NCI-H1048 (cell line): ENCODE results near the gene MAPK13.

ENCODE experiments used
- DNase-seq: peaks from one replicate; lab custom pipeline; 2025; lab: John Stamatoyannopoulos, UW

MAPK13 gene

DNA sequence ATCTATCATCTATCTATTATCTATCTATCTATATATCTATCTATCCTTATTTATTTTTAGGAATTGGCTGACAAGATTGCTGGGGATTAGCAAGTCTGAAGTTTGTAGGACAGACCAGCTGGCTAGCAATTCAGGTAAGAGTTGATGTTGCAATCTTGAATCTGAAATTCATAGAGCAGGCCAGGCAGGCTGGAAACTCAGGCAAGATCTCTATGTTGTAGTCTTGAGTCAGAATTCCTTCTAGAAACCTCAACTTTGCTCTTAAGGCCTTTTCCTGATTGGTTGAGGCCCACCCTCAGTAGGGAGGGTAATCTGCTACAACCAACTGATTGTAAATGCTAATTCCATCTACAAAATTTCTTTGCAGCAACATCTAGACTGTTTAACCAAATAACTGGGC lies 19.2 kb downstream of the MAPK13 start:
- no peak for DNase-seq

DNA sequence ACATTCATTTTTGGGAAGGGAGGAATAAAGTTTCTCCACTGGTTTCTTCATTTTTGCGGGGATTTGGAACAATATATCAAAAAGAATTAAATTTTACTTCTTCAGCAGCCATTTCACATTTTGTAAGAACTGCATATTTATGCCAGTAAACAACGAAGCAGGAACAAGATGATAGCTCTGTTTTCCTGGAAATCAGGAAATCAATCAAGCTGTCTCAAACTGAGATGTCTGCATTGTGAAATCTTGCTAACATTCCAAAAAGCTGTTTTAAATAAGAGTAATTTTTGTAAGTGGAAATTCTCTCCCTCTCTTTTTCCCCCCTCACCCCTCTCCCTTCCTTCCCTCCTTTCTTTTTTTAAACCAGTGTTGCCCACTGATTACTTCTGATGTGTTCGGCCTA lies 20.0 kb downstream of the MAPK13 start:
- DNase-seq: no peak

DNA sequence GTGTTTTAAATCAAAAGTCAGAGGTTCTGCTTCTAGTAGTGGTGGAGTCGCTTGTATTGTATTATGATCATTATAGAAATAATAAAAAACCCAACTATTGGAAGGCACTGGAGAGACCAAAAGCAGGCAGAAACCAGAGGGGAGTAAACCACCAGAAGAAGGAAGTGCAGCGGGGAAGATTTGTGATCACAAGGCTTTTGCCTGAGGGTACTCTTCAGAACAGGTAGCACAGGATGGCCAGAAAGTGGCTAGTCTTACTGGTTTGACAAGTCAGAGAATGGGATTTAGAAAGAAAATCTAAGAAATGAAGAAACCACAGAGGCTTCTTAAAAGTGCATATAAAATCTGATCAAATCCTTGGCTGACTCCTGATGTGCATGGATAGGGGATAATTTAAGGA lies 24.0 kb downstream of the MAPK13 start:
- no peak for DNase-seq

DNA sequence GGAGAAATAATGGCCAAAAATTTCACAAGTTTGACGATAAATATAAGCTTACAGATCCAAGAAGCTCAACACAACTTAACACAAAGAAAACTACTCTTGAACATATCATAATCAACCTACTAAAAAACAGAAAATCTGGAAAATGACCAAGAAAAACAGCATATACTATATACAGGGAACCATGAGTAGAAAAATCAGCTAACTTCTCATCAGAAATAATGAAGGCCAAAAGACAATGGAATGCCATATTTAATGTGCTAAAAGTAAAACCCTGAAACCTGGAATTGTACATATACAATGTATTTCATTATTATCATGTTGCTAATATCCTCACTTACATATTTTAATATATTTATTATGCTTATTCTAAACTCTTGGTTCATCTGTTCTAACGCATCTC lies 25.3 kb downstream of the MAPK13 start:
- DNase-seq: no peak

DNA sequence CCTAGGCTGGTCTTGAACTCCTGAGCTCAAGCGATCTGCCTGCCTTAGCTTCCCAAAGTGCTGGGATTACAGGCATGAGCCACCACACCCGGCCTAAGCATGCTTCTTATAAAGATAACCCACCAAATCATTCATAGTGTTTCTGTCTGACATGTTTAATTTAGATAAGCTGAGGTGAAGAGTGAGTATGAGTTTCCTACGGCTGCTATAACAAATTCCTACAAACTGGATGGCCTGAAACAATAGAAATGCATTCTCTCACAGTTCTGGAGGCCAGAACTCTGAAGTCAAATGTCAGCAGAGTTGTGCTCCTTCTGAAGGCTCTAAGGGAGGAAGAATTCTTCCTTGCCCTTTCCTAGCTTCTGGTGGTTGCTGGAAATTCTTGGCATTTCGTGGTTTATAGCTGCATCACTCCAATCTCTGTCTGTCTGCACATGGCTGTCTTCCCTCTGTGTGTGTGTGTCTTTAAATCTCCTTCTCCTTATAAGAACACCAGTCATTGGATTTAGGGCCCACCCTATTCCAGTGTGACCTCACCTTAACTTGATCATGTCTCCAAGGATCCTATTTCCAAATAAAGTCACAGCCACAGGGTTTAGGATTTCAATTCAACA lies 29.9 kb downstream of the MAPK13 start:
- no peak for DNase-seq

DNA sequence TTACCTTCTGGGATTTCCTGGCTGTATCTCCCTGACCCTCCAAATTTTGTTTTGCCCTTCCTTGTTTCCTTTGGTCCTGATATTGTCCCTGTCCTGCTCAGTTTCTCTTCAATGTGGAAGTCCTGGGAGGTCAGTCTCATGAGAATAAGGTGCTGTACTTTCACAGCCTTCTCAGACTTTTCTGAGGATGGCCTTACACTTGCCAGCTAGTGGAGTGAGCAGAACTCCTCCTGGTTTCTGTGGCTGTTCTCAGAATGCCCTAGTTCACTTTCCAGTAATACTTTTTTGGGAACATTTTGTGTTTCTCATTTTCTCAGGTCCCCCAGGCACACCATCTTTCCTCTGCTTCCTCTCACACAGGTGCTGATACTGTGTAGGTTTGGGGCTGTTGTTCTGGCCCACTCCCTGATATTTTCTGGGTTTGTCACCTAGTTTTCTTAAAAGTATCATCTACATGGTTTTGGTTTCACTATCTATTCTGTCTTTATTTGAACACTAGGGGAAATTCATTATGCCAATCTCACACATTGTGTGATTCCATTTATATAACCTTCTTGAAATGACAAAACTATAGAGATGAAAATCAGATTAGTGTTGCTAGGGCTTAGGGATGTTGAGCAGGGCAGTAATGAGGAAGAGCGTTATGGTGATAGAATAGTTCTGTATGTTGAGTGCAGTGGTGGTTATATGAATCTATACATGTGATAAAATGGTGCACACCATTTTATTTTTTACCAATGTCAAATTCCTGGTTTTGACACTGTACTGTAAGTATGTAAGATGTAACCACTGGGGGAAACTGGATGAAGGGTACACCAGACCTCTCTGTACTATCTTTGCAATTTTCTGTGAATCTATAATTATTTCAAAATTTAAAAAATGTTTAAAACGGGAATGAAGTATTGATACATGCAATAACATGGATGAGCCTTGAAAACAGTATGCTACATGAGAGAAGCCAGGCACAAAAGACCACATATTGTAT lies 39.0 kb downstream of the MAPK13 start:
- DNase-seq: no peak

DNA sequence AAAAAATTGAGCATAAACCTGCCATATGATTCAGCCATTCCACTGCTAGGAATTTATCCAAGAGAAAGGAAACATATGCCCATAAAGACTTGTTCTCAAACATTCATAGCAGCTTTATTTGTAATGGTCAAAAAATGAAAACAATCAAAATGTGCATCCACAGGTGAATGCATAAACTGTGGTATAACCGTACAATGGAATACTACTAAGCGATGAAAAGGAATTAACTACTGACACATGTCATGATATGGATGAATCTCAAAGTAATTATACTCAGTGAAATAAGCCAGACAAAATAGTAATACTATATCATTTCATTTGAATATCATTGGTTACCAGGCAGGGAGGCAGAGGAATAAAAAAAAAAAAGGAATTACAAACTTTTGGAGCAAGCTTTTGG lies 40.4 kb downstream of the MAPK13 start:
- DNase-seq: no peak

DNA sequence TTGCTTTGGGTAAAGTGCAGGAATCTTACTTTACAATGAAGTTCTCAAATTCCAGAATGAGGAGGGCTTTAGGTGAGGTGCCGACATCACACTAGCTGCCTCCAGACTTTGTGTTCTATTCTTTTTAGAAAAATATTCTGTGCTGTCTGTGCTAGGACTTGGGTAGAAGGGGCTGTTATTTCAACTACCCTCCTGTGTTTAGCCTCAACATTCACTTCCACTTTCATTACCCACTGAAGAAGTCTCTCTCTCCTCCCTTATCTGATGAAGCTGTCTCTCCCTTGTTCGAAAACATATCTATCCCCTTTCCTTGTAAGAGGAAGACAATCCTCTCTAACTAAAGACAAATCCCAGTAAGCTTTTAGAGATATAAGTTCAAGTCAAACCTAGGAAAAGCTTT lies 41.3 kb downstream of the MAPK13 start:
- no peak for DNase-seq

DNA sequence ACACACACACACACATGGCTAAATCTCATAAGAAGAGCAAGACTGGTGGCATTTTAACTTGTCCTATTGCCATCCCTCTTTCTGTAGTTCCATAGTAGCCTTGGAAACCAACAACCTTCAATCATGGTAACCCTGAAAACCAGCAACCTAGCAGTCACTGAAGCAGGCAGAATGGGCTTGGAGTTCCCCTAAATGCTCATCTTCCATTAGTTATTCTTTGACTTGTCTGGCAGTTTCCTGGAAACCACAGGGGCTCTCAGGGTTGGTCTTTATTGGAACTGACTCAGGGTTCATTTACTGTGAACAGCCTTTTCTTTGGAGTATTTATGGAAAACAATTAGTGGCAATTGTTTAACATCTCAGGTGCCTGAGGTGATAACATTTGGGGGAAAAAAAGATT lies 46.9 kb downstream of the MAPK13 start:
- no peak for DNase-seq

DNA sequence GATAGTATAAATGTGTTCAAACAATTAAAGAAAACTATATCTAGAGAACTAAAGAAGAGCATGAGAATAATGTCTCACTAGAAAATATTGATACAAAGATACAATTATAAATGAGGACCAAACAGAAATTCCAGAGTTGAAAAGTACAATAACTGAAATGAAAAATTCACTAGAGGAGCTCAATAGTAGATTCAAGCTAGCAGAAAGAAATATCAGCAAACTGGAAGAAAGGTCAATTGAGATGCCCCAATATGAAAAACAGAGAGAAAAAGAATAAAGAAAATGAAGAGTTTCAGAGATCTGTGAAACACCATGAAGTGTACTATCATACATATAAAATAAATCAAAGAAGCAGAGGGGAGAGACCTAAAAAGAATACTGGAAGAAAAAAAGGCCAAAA lies 48.2 kb downstream of the MAPK13 start:
- DNase-seq: no peak

DNA sequence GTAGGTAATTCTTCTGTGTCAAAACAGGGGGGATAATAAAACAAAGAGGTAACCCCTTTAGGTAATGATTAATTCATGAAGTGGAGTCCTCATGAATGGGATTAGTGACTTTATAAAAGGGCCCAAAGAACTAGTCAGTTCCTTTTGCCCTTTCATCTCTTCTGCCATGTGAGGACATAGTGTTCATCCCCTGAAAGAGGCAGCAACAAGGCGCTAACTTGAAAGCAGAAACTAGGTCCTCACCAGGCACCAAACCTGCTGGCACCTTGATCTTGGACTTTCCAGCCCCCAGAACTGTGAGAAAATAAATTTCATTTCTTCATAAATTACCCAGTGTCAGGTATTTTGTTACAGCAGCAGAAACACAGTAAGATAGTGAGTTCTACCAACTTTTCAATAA lies 49.8 kb downstream of the MAPK13 start:
- no peak for DNase-seq

DNA sequence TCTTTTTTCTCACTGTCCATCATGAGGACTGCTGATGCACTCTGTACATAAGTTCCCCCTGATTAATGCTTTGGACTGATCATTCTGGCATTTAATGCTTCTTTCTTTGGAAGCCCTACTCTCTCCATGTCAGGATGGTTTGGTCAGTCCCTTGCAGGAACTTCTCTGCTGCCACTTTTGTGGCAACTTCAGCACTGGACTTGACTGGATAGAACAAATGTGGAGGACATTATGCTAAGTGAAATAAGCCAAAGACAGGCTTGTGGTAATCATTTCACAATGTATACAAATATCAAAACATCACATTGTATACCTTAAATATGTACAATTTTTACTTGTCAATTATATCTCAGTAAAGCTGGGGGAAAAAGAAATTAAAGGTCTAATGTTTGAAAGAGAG lies 54.0 kb downstream of the MAPK13 start:
- no peak for DNase-seq

DNA sequence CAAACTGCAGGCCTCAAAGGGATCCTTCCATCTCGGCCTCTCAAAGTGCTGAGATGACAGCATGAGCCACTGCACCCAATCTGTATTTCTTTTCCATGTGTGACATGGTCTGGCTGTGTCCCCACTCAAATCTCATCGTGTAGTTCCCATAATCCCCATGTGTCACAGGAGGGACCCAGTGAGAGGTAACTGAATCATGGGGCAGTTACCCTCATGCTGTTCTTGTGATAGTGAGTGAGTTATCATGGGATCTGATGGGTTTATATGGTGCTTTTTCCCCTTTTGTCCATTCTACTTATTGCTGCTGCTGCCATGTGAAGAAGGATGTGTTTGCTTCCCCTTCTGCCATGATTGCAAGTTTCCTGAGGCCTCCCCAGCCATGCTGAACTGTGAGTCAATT lies 55.9 kb downstream of the MAPK13 start:
- no peak for DNase-seq

DNA sequence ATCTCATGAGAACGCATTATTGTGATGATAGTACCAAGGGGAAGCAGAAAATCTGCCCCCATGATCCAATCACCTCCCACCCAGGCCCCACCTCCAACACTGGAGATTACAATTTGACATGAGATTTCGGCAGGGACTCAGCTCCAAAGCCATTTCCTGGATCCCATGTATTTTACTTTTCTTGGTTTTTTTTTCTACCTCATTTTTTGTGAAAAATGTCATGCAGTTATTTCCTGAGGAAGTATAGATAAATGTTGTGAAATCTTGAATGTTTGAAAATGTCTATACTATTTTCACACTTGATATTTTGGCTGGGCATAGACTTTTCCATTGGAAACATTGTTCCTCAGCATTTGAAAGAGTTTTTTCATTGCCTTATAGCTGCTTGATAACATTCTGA lies 57.1 kb downstream of the MAPK13 start:
- no peak for DNase-seq
